ENCODE results near the gene SYNJ1.
"Not testable (repeated sequence)": the region's sequence is repeated elsewhere in the genome, so short reads cannot be mapped to it uniquely, and the experiment has no call there.

Gene SYNJ1

GRCh38 chr21:32626621-32627196 is 101.1 kb downstream of the SYNJ1 start:
- no peak for DNase-seq (ENCODE audit: insufficient read length, low spot score)
- TF ChIP-seq CTCF (IDR thresholded peaks at IDR 0.05; ENCODE audit: insufficient read depth, missing control alignments): no peak
- no peak for FAIRE-seq

- FAIRE-seq; DNase-seq (ENCODE audit: insufficient read length, low spot score): not testable (repeated sequence)
Measured at GRCh38 chr21:32618218-32618617, 109.6 kb downstream of the SYNJ1 start.

GRCh38 chr21:32613436-32614043 is 114.3 kb downstream of the SYNJ1 start:
- TF ChIP-seq CTCF (IDR thresholded peaks at IDR 0.05; ENCODE audit: insufficient read depth, missing control alignments): no peak
- no peak for FAIRE-seq

DNA sequence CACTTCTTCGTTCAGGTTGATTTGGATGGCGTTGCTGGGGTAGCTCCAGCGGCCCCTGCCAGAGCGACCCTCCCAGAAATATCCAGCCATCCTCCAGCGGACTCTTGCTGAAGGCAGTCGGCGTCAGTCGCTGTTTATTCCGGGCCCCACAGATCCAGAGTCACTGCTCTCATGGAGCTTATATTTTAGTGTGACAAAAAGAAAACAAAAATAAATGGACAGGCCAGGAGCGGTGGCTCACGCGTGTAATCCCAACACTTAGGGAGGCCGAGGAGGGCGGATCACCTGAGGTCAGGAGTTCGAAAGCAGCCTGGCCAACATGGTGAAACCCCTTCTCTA is 114.8 kb downstream of the SYNJ1 start:
- DNase-seq (ENCODE audit: insufficient read length, low spot score) (no peak), FAIRE-seq (no peak)
- no peak for TF ChIP-seq CTCF (IDR thresholded peaks at IDR 0.05; ENCODE audit: insufficient read depth, missing control alignments)

More at GRCh38 chr21:32613436-32614043, 114.3 kb downstream of the SYNJ1 start:
- no peak for DNase-seq (ENCODE audit: insufficient read length, low spot score)

GRCh38 chr21:32612075-32612998 is 115.5 kb downstream of the SYNJ1 start, which contains the start of gene CFAP298:
CFAP298 (minus strand) TSS chr21:32612377; CDS start chr21:32612243, 134 bp downstream.
- DNase-seq (ENCODE audit: insufficient read length, low spot score): peak; percentile 53
- no peak for TF ChIP-seq CTCF (IDR thresholded peaks at IDR 0.05; ENCODE audit: insufficient read depth, missing control alignments)
- no peak for FAIRE-seq

DNA sequence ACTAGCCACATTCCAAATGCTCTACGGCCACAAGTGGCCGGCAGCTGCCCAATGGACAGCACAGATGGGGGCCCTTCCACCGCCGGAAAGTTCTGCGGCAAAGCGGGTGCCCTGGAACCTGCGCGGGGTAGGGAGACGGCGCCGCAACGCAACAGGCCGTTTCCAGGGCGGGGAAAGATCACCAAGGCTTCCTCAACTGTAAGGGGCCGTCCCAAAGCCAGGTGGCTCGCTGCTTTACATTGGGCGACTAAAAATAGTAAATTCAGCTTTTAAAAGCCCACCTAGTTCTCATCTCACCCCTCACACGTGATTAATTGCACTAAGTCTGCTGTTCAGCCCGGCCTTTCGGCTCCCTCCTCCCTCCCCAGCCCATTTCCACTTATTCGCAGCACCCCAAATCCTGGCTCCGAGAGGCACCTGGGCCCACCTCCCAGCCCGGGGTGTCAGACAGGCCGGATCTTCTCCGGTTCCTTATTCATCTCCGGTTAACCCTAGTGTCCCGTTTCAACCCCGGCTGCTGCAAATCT is 116.3 kb downstream of the SYNJ1 start:
- no peak for FAIRE-seq
- no peak for TF ChIP-seq CTCF (IDR thresholded peaks at IDR 0.05; ENCODE audit: insufficient read depth, missing control alignments)
- DNase-seq (ENCODE audit: insufficient read length, low spot score): no peak

DNA sequence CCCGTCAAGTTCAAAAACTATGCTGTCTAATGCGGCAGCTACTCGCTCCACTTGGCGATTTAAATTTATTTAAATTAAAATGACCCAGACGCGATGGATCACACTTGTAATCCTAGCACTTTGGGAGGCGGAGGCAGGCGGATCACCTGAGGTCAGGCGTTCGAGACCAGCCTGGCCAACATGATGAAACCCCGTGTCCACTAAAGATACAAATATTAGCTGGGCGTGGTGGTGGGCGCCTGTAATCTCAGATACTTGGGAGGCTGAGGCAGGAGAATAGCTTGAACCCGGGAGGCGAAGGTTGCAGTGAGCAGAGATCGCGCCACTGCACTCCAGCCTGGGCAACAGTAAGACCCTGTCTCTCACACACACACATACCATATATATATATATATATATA is 116.9 kb downstream of the SYNJ1 start:
- not testable (repeated sequence) for DNase-seq (ENCODE audit: insufficient read length, low spot score); FAIRE-seq

- no peak for DNase-seq (ENCODE audit: insufficient read length, low spot score)
- no peak for TF ChIP-seq CTCF (IDR thresholded peaks at IDR 0.05; ENCODE audit: insufficient read depth, missing control alignments)
- FAIRE-seq: no peak
Measured at GRCh38 chr21:32608851-32609250, 119.0 kb downstream of the SYNJ1 start.
